Stomach (tissue), 9 donors: ENCODE measurements around the gene SHISA5. TPM values are rescaled to one million over a fixed set of nuclear protein-coding genes. Genes with fewer than 3 reads are reported as not detected.
"Not testable (repeated sequence)": the region's sequence is repeated elsewhere in the genome, so short reads cannot be mapped to it uniquely, and the experiment has no call there.

ENCODE experiments used
- DNase-seq, 2 donors: peaks; one replicate each; pipeline versions ENCODE4 v3.0.0 to v3.0.0-alpha.2; 2013 to 2019
- H3K27ac ChIP-seq, 5 donors: fragments of 200-600 bp in 4 of 5; sonication (generic) in 4 of 5; one replicate each; pipeline ENCODE4 v1.5.1; 2013 to 2019; ENCODE audit warnings: mild to moderate bottlenecking in 1 of 5, moderate library complexity in 1 of 5
- H3K27me3 ChIP-seq, 3 donors: fragments of 200-600 bp; sonication (generic); one replicate each; pipeline ENCODE4 v1.5.1; 2017 to 2019; ENCODE audit warnings: mixed run types in 1 of 3
- H3K36me3 ChIP-seq, 4 donors: fragments of 200-600 bp; sonication (generic); 1 replicate in 3 of 4; 2 replicates in 1 of 4; pipeline ENCODE4 v1.5.1; 2016 to 2019
- H3K4me1 ChIP-seq, 4 donors: fragments of 200-600 bp; sonication (generic); one replicate each; pipeline ENCODE4 v1.5.1; 2016 to 2019
- H3K4me3 ChIP-seq, 4 donors: fragments of 200-600 bp; sonication (generic) in 3 of 4; one replicate each; pipeline ENCODE4 v1.5.1; 2016 to 2019; ENCODE audit warnings: mild to moderate bottlenecking in 1 of 4
- H3K9me3 ChIP-seq, 4 donors: fragments of 200-600 bp; sonication (generic); one replicate each; pipeline ENCODE4 v1.5.1; 2016 to 2019
- EP300 ChIP-seq: sonication (generic); formaldehyde crosslinking; IDR thresholded peaks from one replicate; pipeline ENCODE4 v1.6.1; 2017; ENCODE audit warnings: antibody characterized with exemption
- POLR2A ChIP-seq, 4 donors: fragments of 450-650 bp; IDR thresholded peaks; one replicate each; pipeline ENCODE4 v1.6.1; 2016; ENCODE audit warnings: antibody characterized with exemption in 4 of 4, control low read depth in 2 of 4, mild to moderate bottlenecking in 1 of 4, moderate library complexity in 1 of 4
- POLR2AphosphoS5 ChIP-seq, 3 donors: sonication (generic); formaldehyde crosslinking; IDR thresholded peaks; one replicate each; pipeline ENCODE4 v1.6.1; 2016; ENCODE audit warnings: antibody characterized with exemption in 3 of 3
- WGBS, 5 donors: extraction: QIAGEN DNeasy Blood & Tissue Kit in 3 of 5; methylation state at CpG; one replicate each; pipeline versions ENCODE4 v1.1.5 to v1.1.7; 2013 to 2018; 5-methylcytosine and 5-hydroxymethylcytosine counted together
- intact Hi-C: fragments of 100-400 bp; cut with DNase I; formaldehyde crosslinking; loops from one replicate; pipeline ENCODE4 v1.15.1; 2023; ENCODE audit warnings: low total_unique reads
- polyA plus RNA-seq, 3 donors: library from polyadenylated mRNA; stranded (reverse); fragments of 200-250 nt; gene quantifications; one replicate each; pipeline ENCODE4 v1.2.3, GENCODE V29; 2013
- total RNA-seq, 5 donors: library from RNA; depleted of rRNA; stranded (reverse); fragments of >200 nt; gene quantifications; one replicate each; pipeline versions ENCODE4 v1.1.0 to v1.2.3, GENCODE V29; 2014 to 2016
- TF ChIP-seq, protein P1 (sequence below), 7 experiments: fragments of 450-650 bp in 4 of 7; fragments of 200-600 bp in 3 of 7; sonication (generic) in 3 of 7; IDR thresholded peaks; one replicate each; pipeline ENCODE4 v1.5.1; 2016 to 2019; ENCODE audit warnings: antibody characterized with exemption in 7 of 7, control low read depth in 2 of 7, mild to moderate bottlenecking in 1 of 7
- donor health status: healthy with polysubstance abuse.
- donor health status: Bipolar disorder and iron deficiency.
- donor health status: healthy.

SHISA5 gene
- total and polyA plus RNA-seq, 8 donors = 43.4 to 182 (median 58.1) TPM

GRCh38 chr3:48474619-48475018 lies 29.4 kb downstream of the SHISA5 start:
- peak in 1 of 2 donors; percentile 41 for DNase-seq
- TF ChIP-seq EP300 (no peak), POLR2A (IDR thresholded peaks at IDR 0.05) (no peak), POLR2AphosphoS5 (IDR thresholded peaks at IDR 0.05) (no peak)
- TF ChIP-seq, protein P1, sequence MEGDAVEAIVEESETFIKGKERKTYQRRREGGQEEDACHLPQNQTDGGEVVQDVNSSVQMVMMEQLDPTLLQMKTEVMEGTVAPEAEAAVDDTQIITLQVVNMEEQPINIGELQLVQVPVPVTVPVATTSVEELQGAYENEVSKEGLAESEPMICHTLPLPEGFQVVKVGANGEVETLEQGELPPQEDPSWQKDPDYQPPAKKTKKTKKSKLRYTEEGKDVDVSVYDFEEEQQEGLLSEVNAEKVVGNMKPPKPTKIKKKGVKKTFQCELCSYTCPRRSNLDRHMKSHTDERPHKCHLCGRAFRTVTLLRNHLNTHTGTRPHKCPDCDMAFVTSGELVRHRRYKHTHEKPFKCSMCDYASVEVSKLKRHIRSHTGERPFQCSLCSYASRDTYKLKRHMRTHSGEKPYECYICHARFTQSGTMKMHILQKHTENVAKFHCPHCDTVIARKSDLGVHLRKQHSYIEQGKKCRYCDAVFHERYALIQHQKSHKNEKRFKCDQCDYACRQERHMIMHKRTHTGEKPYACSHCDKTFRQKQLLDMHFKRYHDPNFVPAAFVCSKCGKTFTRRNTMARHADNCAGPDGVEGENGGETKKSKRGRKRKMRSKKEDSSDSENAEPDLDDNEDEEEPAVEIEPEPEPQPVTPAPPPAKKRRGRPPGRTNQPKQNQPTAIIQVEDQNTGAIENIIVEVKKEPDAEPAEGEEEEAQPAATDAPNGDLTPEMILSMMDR (IDR thresholded peaks at IDR 0.05) = no peak
- H3K9me3 ChIP-seq = no peaks in the 10 kb centered on the region
- H3K36me3 ChIP-seq = peaks cover 1 to 50% (median 33%) of the 10 kb centered on the region in 4 donors
- peak overlapping the region in 1 of 5 donors; percentile 100 for H3K27ac ChIP-seq
- no peaks in the 10 kb centered on the region for H3K27me3 ChIP-seq
- WGBS, 5 donors = 53 to 72% (median 70%) methylated on average over 4 of the region's 4 CpGs
- H3K4me1 ChIP-seq = peaks cover 21 to 38% (median 36%) of the 10 kb centered on the region in 4 donors
- intact Hi-C loops = no loop called here
- no peak overlapping the region for H3K4me3 ChIP-seq

- 90 to 97% (median 94%) methylated on average over 4 of the region's 4 CpGs for WGBS, 5 donors
- H3K27me3 ChIP-seq, H3K9me3 ChIP-seq, intact Hi-C loops, H3K4me3 ChIP-seq, DNase-seq: not testable (repeated sequence)
- Histone ChIP-seq H3K4me1 (peaks cover 21 to 44% (median 42%) of the 10 kb centered on the region in 4 donors), H3K27ac (peak overlapping the region in 4 of 5 donors; percentile 92 to 100 (median 96)), H3K36me3 (peaks cover 7 to 53% (median 36%) of the 10 kb centered on the region in 4 donors)
These were observed 29.9 kb downstream of the SHISA5 start for GRCh38 chr3:48474031-48474430.

DNA sequence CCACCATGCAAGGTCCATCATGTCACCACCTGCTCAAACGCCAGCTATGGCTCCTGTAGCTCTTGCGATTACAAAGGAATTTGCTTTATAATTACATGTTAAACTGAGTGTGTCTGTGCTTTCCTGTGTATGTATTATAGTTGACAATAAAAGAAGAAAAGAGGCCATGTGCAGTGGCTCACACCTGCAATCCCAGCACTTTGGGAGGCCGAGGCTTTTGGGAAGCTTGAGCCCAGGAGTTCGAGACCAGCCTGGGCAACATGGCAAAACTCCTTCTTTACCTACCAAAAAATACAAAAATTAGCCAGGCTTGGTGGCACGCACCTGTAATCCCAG lies 30.4 kb downstream of the SHISA5 start:
- intact Hi-C loops = no loop called here
- no peak for TF ChIP-seq POLR2A (IDR thresholded peaks at IDR 0.05)
- TF ChIP-seq, protein P1 (IDR thresholded peaks at IDR 0.05) = no peak
- no peak for TF ChIP-seq POLR2AphosphoS5 (IDR thresholded peaks at IDR 0.05)
- TF ChIP-seq EP300 = no peak
- DNase-seq = no peak
- H3K27me3 ChIP-seq = no peaks in the 10 kb centered on the region
- no peaks in the 10 kb centered on the region for H3K9me3 ChIP-seq
- H3K4me1 ChIP-seq = peaks cover 24 to 48% (median 47%) of the 10 kb centered on the region in 4 donors
- H3K36me3 ChIP-seq = peaks cover 11 to 53% (median 36%) of the 10 kb centered on the region in 4 donors
- 68 to 78% (median 71%) methylated on average over 5 of the region's 5 CpGs for WGBS, 5 donors
- peak overlapping the region in 2 of 4 donors; percentile 52 to 60 for H3K4me3 ChIP-seq
- peak overlapping the region; percentile 89 to 100 (median 95) for H3K27ac ChIP-seq

DNA sequence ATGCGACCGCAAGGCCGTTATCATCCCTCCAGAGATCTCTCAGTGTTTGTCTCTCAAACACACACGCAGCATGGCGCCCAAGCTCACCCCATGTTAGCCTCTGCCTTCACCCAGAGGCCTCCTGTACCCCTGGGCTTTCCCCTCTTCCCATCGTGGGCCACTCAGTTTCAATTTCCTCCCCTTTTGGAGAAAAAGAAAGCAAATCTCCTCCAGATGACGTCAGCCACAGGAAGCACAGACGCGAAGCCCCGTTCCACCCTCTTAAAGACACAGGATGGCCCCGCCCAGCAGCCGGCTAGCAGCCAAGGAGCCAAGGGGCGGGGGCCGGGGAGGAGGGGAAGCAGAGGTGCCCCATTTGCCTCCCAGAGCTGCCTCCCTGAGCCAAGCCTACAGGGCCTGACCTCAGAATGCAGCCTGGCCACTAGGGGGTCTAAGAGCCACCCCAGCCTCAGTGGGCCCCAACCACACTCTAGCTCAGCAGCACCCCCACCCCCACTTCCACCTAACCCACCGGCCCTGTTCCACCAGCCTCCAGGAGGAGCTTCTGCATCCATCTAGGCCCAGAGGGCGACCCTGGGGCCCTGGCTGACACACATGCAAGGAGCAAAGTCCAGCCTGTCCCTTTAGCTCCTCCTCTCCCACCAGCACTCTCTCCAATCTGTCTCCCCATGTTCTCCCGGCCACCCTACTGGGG lies 30.9 kb downstream of the SHISA5 start:
- DNase-seq = peak; percentile 94 to 97
- Histone ChIP-seq H3K27me3 (no peaks in the 10 kb centered on the region), H3K36me3 (peaks cover 16 to 53% (median 37%) of the 10 kb centered on the region in 4 donors), H3K27ac (peak overlapping the region; percentile 89 to 100 (median 95)), H3K9me3 (no peaks in the 10 kb centered on the region), H3K4me1 (peaks cover 30 to 53% (median 52%) of the 10 kb centered on the region in 4 donors), H3K4me3 (peak overlapping the region; percentile 52 to 73 (median 60))
- TF ChIP-seq EP300 (no peak), POLR2A (IDR thresholded peaks at IDR 0.05) (peak in 1 of 4 donors; percentile 55), POLR2AphosphoS5 (IDR thresholded peaks at IDR 0.05) (peak; percentile 82 to 88 (median 87))
- TF ChIP-seq, protein P1 (IDR thresholded peaks at IDR 0.05) = peak in 2 of 7 experiments; percentile 17 to 37
- intact Hi-C loops = no loop called here
- WGBS, 5 donors = 1 to 3% (median 2%) methylated on average over 17 of the region's 17 CpGs

GRCh38 chr3:48472673-48472922 lies 31.4 kb downstream of the SHISA5 start:
- WGBS, 5 donors = 0% methylated on average over 5 of the region's 5 CpGs
- Histone ChIP-seq H3K27ac (peak overlapping the region; percentile 89 to 100 (median 95)), H3K36me3 (peaks cover 21 to 53% (median 37%) of the 10 kb centered on the region in 4 donors), H3K9me3 (no peaks in the 10 kb centered on the region), H3K4me1 (peaks cover 34 to 58% (median 57%) of the 10 kb centered on the region in 4 donors), H3K27me3 (no peaks in the 10 kb centered on the region), H3K4me3 (peak overlapping the region; percentile 52 to 73 (median 60))
- DNase-seq = no peak
- TF ChIP-seq, protein P1 (IDR thresholded peaks at IDR 0.05) = no peak
- no peak for TF ChIP-seq POLR2A (IDR thresholded peaks at IDR 0.05)
- TF ChIP-seq EP300 = no peak
- no peak for TF ChIP-seq POLR2AphosphoS5 (IDR thresholded peaks at IDR 0.05)
- intact Hi-C loops = no loop called here
